HG03280 (cell line): ENCODE results near the gene SAMD14.

Source experiments
- ATAC-seq: cut with Tn5 transposase; IDR thresholded peaks from one replicate; pipeline ENCODE4 v1.9.1; 2021; ENCODE audit warnings: mild to moderate bottlenecking, moderate library complexity; ENCODE audit not compliant: unreplicated experiment

Gene SAMD14

DNA sequence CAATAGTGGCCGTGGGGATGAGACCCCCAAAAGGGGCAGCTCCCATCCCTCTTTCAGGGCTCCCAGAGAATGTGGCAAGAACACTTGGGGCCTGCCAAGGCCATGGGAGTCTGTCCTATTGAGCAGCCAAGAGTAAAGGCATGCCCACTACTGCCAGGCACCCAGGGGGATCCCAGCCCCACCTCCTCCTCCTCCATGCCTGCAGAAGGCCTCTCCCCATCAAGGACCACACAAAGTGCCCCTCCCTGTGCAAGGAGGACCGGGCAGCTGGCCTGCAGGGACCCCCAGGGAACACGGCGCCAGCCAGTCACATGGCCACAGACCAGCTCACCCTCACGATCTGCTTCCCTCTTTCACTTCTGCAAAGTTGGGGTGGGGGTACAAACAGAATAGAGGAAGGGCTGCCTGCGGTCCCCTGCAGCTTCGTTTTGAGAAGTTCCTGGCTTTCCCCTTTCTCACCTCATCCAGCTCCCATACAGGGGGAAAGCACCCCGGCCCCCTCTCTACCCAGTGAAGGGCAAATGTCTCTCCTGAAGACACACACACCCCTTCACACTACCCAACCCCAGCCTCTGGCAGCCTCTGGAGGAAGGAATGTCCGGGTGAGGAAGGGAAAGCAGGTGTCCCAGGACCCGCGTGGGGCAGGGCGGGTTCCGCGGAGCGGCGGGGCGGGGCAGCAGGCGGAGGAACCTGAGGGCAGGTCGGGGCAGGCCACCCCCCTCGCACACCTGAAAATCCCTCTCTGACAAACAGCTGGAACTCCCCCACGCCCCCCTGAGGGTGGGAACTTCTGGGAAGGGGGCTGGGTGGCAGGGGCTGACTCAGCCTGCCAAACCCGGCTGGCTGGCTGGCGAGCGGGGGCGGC lies 18.5 kb upstream of the SAMD14 start:
- ATAC-seq = peak; percentile 22

- ATAC-seq = no peak
Observed at GRCh38 chr17:50147841-50148225, 17.9 kb upstream of the SAMD14 start.

GRCh38 chr17:50146927-50147665 lies 17.1 kb upstream of the SAMD14 start:
- ATAC-seq = no peak

- ATAC-seq = no peak
Observed at GRCh38 chr17:50146230-50146926, 16.4 kb upstream of the SAMD14 start.

DNA sequence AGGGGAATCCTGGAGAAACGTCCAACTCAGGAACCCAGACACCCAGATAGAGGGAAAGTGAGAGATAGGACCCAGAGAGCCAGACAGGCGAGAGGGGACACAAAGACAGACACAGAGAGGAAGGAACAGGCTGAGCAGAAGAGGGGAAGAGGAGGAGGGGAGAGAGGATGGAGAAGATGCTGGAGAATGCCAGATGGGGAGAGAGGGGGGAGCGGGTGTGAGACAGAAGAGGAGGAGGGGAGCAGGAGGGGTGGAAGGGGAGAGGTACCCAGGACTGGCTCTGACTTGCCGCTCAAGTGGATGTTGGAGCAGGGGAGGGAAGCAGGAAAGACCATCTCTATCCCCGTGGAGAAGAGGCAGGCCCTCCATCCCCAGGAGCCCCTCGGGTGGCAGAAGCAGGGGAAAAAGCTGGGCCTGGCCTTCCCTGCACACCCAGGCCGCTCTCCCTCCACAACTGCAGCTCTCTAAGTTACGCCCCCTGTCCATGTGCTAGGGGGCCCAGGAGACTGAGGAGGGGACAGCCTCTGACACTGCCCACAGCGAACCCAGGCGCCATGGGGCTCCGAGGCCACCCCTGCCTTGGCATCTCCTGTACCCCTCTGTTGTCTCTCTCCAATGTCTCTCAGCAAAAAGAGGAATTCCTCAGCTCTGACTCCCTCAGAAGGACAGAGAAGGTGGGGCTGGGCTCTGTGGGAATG lies 15.7 kb upstream of the SAMD14 start:
- no peak for ATAC-seq

DNA sequence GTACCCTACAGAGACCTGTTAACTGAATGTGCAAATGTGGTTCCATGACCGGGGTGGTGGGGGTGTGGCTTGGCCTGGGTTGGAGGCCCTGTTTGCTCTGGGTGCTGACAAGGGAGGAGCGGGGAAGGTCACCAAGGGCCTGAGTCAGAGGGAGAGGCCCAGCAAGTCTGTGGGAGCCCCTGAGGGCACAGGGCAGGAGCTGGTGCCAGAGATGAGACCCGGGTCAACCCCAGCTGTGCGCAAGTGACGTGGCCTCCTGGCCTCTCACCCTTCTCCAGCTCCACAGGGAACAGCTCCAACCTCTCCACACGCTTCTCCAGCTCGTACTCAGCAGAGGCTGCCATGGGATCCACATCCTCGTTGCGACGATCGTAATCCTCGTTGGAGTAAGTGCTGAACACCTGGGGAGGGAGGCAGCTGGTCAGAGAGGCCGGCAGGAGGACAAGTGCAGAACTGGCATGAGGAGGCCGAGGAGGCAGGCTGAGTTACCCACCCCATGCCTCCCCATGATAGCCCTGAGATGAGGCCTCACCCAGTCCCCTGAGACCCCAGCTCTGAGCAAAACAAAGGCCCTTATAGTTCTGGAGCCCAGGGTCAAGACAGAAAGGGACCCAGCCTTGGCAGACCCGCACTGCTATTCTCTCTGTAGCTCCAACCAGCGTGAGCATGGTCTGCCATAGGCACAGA lies 15.0 kb upstream of the SAMD14 start:
- no peak for ATAC-seq

GRCh38 chr17:50144355-50144754 lies 14.4 kb upstream of the SAMD14 start:
- no peak for ATAC-seq

DNA sequence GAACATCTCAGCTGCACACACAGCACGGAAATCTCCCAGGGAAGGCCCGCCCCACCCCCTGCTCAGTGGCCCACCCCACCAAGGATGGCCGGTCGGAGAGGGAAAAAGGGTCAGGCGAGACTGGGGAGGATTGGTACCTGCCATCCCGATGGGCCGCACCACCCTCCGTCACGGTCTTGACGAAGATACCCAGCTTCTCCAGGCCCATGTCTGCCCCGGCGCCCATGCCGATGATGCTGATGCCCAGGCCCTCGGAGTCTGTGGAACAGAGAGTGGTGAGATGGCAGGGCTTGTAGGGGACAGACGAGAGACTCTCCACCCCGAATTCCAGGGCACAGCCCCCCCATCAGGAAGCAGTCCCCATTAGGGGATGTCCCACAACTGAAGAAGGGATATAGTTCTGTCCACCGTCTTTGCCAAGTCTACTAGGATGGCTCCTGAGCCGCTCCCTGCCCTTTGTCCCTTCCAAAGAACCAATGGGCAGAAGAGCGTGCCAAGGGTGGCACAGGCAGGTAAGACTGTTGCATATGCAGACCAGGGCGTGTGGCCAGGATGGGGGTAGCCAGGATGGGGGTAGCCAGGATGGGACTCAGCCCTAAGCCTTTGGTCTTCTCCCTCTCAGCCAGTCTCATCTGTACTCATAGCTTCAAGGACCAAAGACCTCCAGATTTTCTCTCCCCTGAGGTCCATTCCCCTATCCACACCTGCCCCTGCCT lies 13.7 kb upstream of the SAMD14 start:
- no peak for ATAC-seq

GRCh38 chr17:50141745-50142110 lies 11.8 kb upstream of the SAMD14 start:
- no peak for ATAC-seq

- no peak for ATAC-seq
Observed at GRCh38 chr17:50141026-50141744, 11.2 kb upstream of the SAMD14 start.

DNA sequence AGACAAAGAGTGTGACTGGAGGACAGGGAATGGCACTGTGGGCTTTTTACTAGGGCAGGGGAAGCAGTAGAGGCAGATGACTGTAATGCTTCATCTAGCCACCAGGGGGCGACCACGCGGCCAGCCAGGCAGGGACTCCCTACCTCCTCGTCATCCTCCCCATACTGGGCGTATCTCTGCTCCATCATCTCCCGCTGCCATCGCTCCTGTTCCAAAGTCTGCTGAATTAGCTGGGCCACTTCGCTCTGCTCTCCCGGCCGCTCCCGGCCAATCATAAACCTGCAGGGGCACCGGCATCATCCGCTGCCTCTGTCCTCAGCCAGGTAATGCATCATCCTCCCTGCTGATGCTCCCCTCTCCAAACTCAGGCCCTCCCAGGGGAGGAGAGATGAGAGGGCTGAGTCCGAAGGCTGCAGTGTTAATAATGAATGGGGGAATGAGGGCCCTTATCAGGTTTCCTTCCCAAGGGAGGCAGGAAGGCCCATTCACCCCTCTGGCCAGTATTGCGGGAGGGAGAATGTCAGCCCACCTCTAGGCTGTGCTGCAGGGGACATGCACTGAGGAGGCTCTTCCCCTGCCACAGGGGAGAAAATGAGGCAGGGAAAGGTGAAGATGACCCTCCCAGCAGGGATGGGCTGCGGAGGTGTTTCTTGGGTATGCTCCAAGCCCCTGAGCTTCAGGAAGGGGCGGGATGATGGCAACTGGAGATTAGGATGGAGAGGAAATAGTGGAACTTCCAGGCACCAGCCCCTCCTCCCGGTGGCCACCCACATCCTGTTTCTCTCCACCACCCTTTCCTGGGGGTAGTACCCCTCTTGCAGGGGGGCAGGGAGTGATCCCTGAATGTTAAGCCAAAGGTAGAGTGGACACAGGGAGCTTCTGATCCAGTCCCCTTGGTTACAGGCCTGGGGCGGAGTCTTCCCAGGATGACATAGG lies 10.3 kb upstream of the SAMD14 start:
- peak; percentile 55 for ATAC-seq

DNA sequence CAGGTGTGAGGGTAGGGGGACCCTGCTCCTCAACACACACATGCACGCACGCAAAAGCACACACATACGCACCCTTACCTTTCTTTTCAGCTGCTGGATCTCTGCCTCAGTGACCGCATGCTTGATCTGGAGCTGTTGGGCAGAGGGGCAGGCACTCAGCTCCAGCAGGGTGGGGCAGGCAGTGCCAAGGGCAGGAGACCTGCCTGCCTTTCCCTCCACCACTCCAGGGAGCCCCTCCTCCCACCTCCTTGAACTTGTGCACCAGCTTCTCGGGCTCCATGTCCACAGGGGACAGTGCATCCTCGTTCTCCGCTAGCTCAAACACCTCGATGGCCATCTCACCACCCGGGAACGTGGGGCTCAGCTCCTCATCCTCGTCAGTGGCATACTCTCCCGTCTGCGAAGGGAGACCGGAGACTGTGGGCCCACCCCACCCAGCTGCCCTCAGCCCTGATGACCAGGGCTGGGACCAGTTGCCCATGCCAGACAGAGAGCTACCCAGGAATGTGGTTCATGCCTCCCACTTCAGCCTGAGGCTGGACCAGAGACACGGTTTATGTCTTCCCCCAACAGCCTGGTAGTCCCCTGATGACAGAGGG lies 9.3 kb upstream of the SAMD14 start:
- ATAC-seq = no peak

- ATAC-seq = no peak
Observed at GRCh38 chr17:50137042-50137441, 7.1 kb upstream of the SAMD14 start.

GRCh38 chr17:50136096-50136687 lies 6.2 kb upstream of the SAMD14 start:
- no peak for ATAC-seq

- no peak for ATAC-seq
Observed at GRCh38 chr17:50135316-50136095, 5.5 kb upstream of the SAMD14 start.
